OCI-LY3 (cell line): ENCODE measurements around the gene BCAR3.

ENCODE experiments used
- EZH2phosphoT487 ChIP-seq: fragments of 200-600 bp; shearing (Covaris generic); IDR thresholded peaks from 2 replicates; pipeline ENCODE4 v1.6.1; 2018; ENCODE audit warnings: antibody characterized with exemption, mixed run types, low read depth
- TF ChIP-seq, protein P1 (sequence below): fragments of 200-600, 300-600 bp; sonication (generic); IDR thresholded peaks from 2 replicates; pipeline ENCODE4 v1.5.1; 2014; ENCODE audit warnings: antibody characterized with exemption, low read length, low read depth

DNA sequence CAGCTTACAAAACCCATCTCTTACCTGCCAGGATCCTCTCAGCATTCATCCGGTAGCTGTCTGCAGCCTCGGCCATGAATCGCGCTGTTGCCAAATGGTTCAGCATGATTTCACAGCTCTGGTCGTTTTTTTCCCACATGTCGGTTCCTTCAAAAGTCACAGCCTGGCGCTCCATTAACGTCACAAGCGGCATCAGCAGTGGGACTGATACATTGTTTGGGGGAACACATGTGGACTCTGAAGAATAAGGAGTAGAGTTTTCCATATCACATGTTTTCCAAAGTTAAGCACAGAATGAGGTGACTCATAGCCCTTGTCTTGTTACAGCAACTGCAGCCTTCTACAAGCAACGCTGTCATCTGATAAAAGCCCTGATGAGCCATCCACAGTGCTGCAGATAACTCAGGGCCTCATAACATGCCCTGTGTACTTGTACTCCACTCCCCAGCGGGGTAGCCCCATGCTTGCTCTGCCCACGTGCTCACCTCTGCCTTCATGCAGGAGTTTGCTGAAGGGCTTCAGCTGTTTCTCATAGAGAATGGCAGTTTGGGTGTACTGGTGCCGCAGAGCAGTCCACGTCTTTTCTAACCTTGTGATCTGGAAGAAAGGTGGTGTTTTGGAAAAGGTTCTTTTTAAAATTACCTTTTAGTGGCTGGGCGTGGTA lies 114.2 kb downstream of the BCAR3 start:
- TF ChIP-seq, protein P1, sequence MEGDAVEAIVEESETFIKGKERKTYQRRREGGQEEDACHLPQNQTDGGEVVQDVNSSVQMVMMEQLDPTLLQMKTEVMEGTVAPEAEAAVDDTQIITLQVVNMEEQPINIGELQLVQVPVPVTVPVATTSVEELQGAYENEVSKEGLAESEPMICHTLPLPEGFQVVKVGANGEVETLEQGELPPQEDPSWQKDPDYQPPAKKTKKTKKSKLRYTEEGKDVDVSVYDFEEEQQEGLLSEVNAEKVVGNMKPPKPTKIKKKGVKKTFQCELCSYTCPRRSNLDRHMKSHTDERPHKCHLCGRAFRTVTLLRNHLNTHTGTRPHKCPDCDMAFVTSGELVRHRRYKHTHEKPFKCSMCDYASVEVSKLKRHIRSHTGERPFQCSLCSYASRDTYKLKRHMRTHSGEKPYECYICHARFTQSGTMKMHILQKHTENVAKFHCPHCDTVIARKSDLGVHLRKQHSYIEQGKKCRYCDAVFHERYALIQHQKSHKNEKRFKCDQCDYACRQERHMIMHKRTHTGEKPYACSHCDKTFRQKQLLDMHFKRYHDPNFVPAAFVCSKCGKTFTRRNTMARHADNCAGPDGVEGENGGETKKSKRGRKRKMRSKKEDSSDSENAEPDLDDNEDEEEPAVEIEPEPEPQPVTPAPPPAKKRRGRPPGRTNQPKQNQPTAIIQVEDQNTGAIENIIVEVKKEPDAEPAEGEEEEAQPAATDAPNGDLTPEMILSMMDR: no peak
- TF ChIP-seq EZH2phosphoT487: no peak
